ENCODE measurements around the gene ADAMTS2.

Gene ADAMTS2

GRCh38 chr5:179340465-179340864 lies 4.8 kb downstream of the ADAMTS2 start:
- no peaks in the 10 kb centered on the region for H3F3A ChIP-seq (ENCODE audit: insufficient read depth)
- H3K9me2 ChIP-seq (replicated peaks; ENCODE audit: insufficient read depth, low read length) = no peaks in the 10 kb centered on the region
- H3K4me2 ChIP-seq (ENCODE audit: low read depth, low read length, poor library complexity, severe bottlenecking) = no peak overlapping the region
- H4K20me1 ChIP-seq (ENCODE audit: low read depth, low read length) = no peaks in the 10 kb centered on the region
- no peak overlapping the region for H3K9ac ChIP-seq (ENCODE audit: low read length)
- no peaks in the 10 kb centered on the region for H3K79me2 ChIP-seq (ENCODE audit: insufficient read depth, low read length)
- no peaks in the 10 kb centered on the region for H3K27me3 ChIP-seq (ENCODE audit: low read length)
- TF ChIP-seq CTCF (IDR thresholded peaks at IDR 0.05; ENCODE audit: insufficient read depth, low read length, poor library complexity, severe bottlenecking) (no peak), EZH2phosphoT487 (conservative IDR thresholded peaks at IDR 0.05; ENCODE audit: low read length) (no peak)
- no peak overlapping the region for H3K4me3 ChIP-seq (ENCODE audit: insufficient read depth, low read length, poor library complexity, severe bottlenecking)
- no peaks in the 10 kb centered on the region for H3K9me3 ChIP-seq (ENCODE audit: insufficient read depth, low read length)
- H3K27ac ChIP-seq (ENCODE audit: low read depth, low read length) = no peak overlapping the region
- H3K36me3 ChIP-seq (ENCODE audit: low read length) = no peaks in the 10 kb centered on the region
- no peak overlapping the region for H2AFZ ChIP-seq (ENCODE audit: low read depth, low read length, severe bottlenecking)

GRCh38 chr5:179339996-179340395 lies 5.3 kb downstream of the ADAMTS2 start:
- Histone ChIP-seq H3F3A (ENCODE audit: insufficient read depth) (no peaks in the 10 kb centered on the region), H3K9me2 (replicated peaks; ENCODE audit: insufficient read depth, low read length) (no peaks in the 10 kb centered on the region), H3K4me2 (ENCODE audit: low read depth, low read length, poor library complexity, severe bottlenecking) (no peak overlapping the region), H3K9me3 (ENCODE audit: insufficient read depth, low read length) (no peaks in the 10 kb centered on the region), H4K20me1 (ENCODE audit: low read depth, low read length) (no peaks in the 10 kb centered on the region), H3K27me3 (ENCODE audit: low read length) (no peaks in the 10 kb centered on the region), H3K27ac (ENCODE audit: low read depth, low read length) (no peak overlapping the region), H2AFZ (ENCODE audit: low read depth, low read length, severe bottlenecking) (no peak overlapping the region), H3K79me2 (ENCODE audit: insufficient read depth, low read length) (no peaks in the 10 kb centered on the region), H3K36me3 (ENCODE audit: low read length) (no peaks in the 10 kb centered on the region), H3K4me3 (ENCODE audit: insufficient read depth, low read length, poor library complexity, severe bottlenecking) (no peak overlapping the region), H3K9ac (ENCODE audit: low read length) (no peak overlapping the region)
- TF ChIP-seq EZH2phosphoT487 (conservative IDR thresholded peaks at IDR 0.05; ENCODE audit: low read length) (no peak), CTCF (IDR thresholded peaks at IDR 0.05; ENCODE audit: insufficient read depth, low read length, poor library complexity, severe bottlenecking) (no peak)

- Histone ChIP-seq H3K27ac (ENCODE audit: low read depth, low read length) (no peak overlapping the region), H3K4me3 (ENCODE audit: insufficient read depth, low read length, poor library complexity, severe bottlenecking) (no peak overlapping the region), H3K79me2 (ENCODE audit: insufficient read depth, low read length) (no peaks in the 10 kb centered on the region), H3F3A (ENCODE audit: insufficient read depth) (no peaks in the 10 kb centered on the region), H3K27me3 (ENCODE audit: low read length) (no peaks in the 10 kb centered on the region), H4K20me1 (ENCODE audit: low read depth, low read length) (no peaks in the 10 kb centered on the region), H3K9ac (ENCODE audit: low read length) (no peak overlapping the region), H3K36me3 (ENCODE audit: low read length) (no peaks in the 10 kb centered on the region), H3K4me2 (ENCODE audit: low read depth, low read length, poor library complexity, severe bottlenecking) (no peak overlapping the region), H3K9me3 (ENCODE audit: insufficient read depth, low read length) (no peaks in the 10 kb centered on the region), H3K9me2 (replicated peaks; ENCODE audit: insufficient read depth, low read length) (no peaks in the 10 kb centered on the region), H2AFZ (ENCODE audit: low read depth, low read length, severe bottlenecking) (no peak overlapping the region)
- TF ChIP-seq EZH2phosphoT487 (conservative IDR thresholded peaks at IDR 0.05; ENCODE audit: low read length) (no peak), CTCF (IDR thresholded peaks at IDR 0.05; ENCODE audit: insufficient read depth, low read length, poor library complexity, severe bottlenecking) (no peak)
Measured at GRCh38 chr5:179339081-179339480, 6.2 kb downstream of the ADAMTS2 start.
